ENCODE results near the gene PIGZ. TPM values are rescaled to one million over a fixed set of nuclear protein-coding genes. Genes with fewer than 3 reads are reported as not detected.
A peak's percentile ranks its signal among the peaks of the same experiment; 100 is the strongest.

Gene PIGZ
- total and polyA plus RNA-seq, 2 experiments from 2014 or later, result 3.9 to 7.6 TPM

- no peak for DNase-seq
- H3F3A ChIP-seq (ENCODE audit: insufficient read depth), result no peaks in the 10 kb centered on the region
- in situ Hi-C loops (cut with MboI), result no loop called here
These were observed 38.2 kb upstream of the PIGZ start for GRCh38 chr3:197006860-197007259.

GRCh38 chr3:197006446-197006845 lies 37.8 kb upstream of the PIGZ start:
- no peak overlapping the region for H3K27ac ChIP-seq
- H3K79me2 ChIP-seq (ENCODE audit: insufficient read depth), result no peaks in the 10 kb centered on the region
- no peaks in the 10 kb centered on the region for H3K27me3 ChIP-seq (replicated peaks; ENCODE audit: insufficient read depth)
- DNase-seq, result no peak
- no peak overlapping the region for H2AFZ ChIP-seq
- in situ Hi-C loops (cut with MboI), result no loop called here
- H3F3A ChIP-seq (ENCODE audit: insufficient read depth), result no peaks in the 10 kb centered on the region
- no peak overlapping the region for H3K9ac ChIP-seq
- H3K36me3 ChIP-seq (ENCODE audit: low read depth), result no peaks in the 10 kb centered on the region
- H4K20me1 ChIP-seq (ENCODE audit: insufficient read depth), result no peaks in the 10 kb centered on the region
- no peaks in the 10 kb centered on the region for H3K9me3 ChIP-seq (ENCODE audit: low read depth)
- TF ChIP-seq EZH2 (IDR thresholded peaks at IDR 0.05; ENCODE audit: insufficient read depth, poor library complexity, severe bottlenecking) (no peak), EZH2phosphoT487 (IDR thresholded peaks at IDR 0.05; ENCODE audit: insufficient read depth, low read depth) (no peak)
- no peaks in the 10 kb centered on the region for H3K9me2 ChIP-seq (ENCODE audit: insufficient read depth)
- no peak overlapping the region for H3K4me3 ChIP-seq
- no peak overlapping the region for H3K4me2 ChIP-seq (ENCODE audit: unreplicated experiment)
- H3K4me1 ChIP-seq (ENCODE audit: insufficient read depth), result no peaks in the 10 kb centered on the region
- 84 to 86% methylated on average over 11 of the region's 11 CpGs for WGBS, 2 experiments (ENCODE audit: low coverage in 1 of 2, low lambda C conversion rate in 2 of 2, missing lambda C conversion rate in 2 of 2)

More at GRCh38 chr3:197006860-197007259, 38.2 kb upstream of the PIGZ start:
- H3K9me3 ChIP-seq (ENCODE audit: low read depth), result no peaks in the 10 kb centered on the region
- H3K9ac ChIP-seq, result no peak overlapping the region
- H3K4me2 ChIP-seq (ENCODE audit: unreplicated experiment), result no peak overlapping the region
- H3K27ac ChIP-seq, result no peak overlapping the region
- H3K36me3 ChIP-seq (ENCODE audit: low read depth), result no peaks in the 10 kb centered on the region
- H3K9me2 ChIP-seq (ENCODE audit: insufficient read depth), result no peaks in the 10 kb centered on the region
- no peak for TF ChIP-seq EZH2 (IDR thresholded peaks at IDR 0.05; ENCODE audit: insufficient read depth, poor library complexity, severe bottlenecking)
- TF ChIP-seq EZH2phosphoT487 (IDR thresholded peaks at IDR 0.05; ENCODE audit: insufficient read depth, low read depth), result no peak
- no peaks in the 10 kb centered on the region for H4K20me1 ChIP-seq (ENCODE audit: insufficient read depth)
- no peak overlapping the region for H3K4me3 ChIP-seq
- WGBS, 2 experiments (ENCODE audit: low coverage in 1 of 2, low lambda C conversion rate in 2 of 2, missing lambda C conversion rate in 2 of 2), result 95 to 96% methylated on average over 5 of the region's 5 CpGs
- no peak overlapping the region for H2AFZ ChIP-seq
- H3K27me3 ChIP-seq (replicated peaks; ENCODE audit: insufficient read depth), result no peaks in the 10 kb centered on the region
- no peaks in the 10 kb centered on the region for H3K4me1 ChIP-seq (ENCODE audit: insufficient read depth)
- no peaks in the 10 kb centered on the region for H3K79me2 ChIP-seq (ENCODE audit: insufficient read depth)

DNA sequence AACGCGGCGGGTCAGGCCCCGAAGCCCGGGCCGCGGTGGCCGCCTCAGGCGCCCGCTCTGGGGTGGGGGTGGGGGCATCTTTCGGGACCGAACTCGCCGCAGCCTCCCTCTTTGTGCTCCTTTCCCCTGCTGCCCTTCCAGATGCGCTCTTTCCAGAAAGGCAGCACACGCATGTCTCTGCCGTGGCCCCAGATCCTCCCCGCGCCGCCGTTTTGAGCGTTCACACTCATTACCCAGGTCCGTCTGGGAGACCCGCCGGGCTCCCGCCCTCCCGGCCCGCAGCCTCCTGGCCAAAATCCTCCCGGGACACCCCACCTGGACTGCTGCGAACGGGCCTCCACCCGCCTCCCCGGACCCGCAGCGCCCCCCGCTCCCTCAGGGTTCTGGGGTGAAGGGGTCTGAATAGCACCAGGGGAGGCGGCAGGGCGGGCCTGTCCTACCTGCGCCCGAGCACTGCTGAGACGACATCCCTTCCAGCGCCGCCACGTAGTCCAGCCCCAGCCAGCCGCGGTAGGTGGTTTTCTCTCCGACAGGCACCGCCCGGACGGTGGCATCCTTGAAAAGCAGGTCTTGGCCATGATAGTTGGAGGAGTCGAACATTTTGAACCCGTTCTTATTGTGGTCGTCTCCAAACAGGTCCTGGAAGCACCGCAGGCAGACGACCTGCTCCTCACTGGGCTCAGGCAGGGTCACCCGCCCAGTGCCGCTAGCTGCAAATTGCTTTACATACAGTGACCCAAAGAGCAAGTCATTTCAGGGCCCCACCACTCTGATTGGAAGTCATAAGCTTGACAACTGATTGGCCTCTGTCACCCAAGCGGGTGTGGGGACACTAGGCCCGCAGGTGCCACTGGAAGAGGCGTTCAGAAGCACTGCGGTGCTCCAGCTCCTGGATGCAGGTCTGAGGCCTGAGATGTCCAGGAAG lies 35.1 kb upstream of the PIGZ start:
- TF ChIP-seq EZH2 (IDR thresholded peaks at IDR 0.05; ENCODE audit: insufficient read depth, poor library complexity, severe bottlenecking), result no peak
- TF ChIP-seq EZH2phosphoT487 (IDR thresholded peaks at IDR 0.05; ENCODE audit: insufficient read depth, low read depth), result no peak
- Histone ChIP-seq H3K9me2 (ENCODE audit: insufficient read depth) (no peaks in the 10 kb centered on the region), H3K4me1 (ENCODE audit: insufficient read depth) (no peaks in the 10 kb centered on the region), H3K9me3 (ENCODE audit: low read depth) (no peaks in the 10 kb centered on the region), H3K36me3 (ENCODE audit: low read depth) (no peaks in the 10 kb centered on the region), H3K4me3 (peak overlapping the region; percentile 65), H3K27ac (no peak overlapping the region; the same call in 1 of the 2 replicates), H3K79me2 (ENCODE audit: insufficient read depth) (no peaks in the 10 kb centered on the region), H3K27me3 (replicated peaks; ENCODE audit: insufficient read depth) (no peaks in the 10 kb centered on the region), H2AFZ (peak overlapping the region; percentile 73), H3K4me2 (ENCODE audit: unreplicated experiment) (peak overlapping the region; percentile 65), H4K20me1 (ENCODE audit: insufficient read depth) (no peaks in the 10 kb centered on the region), H3K9ac (peak overlapping the region; percentile 80), H3F3A (ENCODE audit: insufficient read depth) (no peaks in the 10 kb centered on the region)
- in situ Hi-C loops (cut with MboI), result no loop called here
- WGBS, 2 experiments (ENCODE audit: low coverage in 1 of 2, low lambda C conversion rate in 2 of 2, missing lambda C conversion rate in 2 of 2), result 30 to 60% methylated on average over 24 to 61 of the region's 61 CpGs
- no peak for DNase-seq

DNA sequence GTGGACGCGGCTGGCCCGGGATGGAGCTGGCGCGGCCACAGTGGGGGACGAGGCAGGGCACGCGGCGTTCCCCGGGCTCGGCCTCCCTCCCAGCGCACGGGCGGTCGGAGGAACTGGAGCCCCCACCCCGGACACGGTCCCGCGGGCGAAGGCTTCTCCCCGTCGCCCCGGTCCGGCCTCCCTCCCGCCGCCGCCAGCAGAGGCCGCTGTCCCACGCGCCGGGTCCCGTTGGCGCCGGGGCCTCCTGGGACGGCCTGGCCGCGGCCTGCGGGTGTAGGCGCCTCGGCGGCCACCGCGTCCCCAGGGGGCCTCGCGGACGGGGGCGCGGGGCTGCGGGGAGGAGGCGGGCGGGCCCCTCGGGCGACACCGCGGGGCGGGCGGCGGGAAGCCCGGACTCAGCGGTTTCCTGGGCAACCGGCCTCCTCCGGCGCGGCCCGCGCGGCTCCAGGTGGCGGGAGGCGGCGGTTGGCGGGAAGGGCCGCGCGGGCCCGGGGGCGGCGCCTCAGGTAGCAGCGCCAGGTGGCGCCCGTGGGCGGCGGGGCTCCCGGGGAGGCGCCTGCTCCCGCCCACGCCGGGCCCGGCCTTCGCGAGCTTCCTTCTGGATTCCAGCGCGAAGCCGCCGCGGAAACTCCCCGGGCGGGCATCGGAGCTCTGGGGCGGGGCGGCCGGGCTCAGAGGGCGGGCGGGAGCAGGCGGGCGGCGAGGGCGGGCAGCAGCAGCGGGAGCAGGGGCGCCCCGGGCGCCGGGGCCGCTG lies 34.2 kb upstream of the PIGZ start:
- H3K36me3 ChIP-seq (ENCODE audit: low read depth), result no peaks in the 10 kb centered on the region
- peak overlapping the region; percentile 65 for H3K4me3 ChIP-seq
- in situ Hi-C loops (cut with MboI), result no loop called here
- H3K9me2 ChIP-seq (ENCODE audit: insufficient read depth), result no peaks in the 10 kb centered on the region
- no peaks in the 10 kb centered on the region for H3K27me3 ChIP-seq (replicated peaks; ENCODE audit: insufficient read depth)
- no peaks in the 10 kb centered on the region for H3K9me3 ChIP-seq (ENCODE audit: low read depth)
- H3F3A ChIP-seq (ENCODE audit: insufficient read depth), result no peaks in the 10 kb centered on the region
- H3K27ac ChIP-seq, result peak overlapping the region; percentile 38
- no peaks in the 10 kb centered on the region for H4K20me1 ChIP-seq (ENCODE audit: insufficient read depth)
- peak overlapping the region; percentile 88 for H2AFZ ChIP-seq
- peak overlapping the region; percentile 65 for H3K4me2 ChIP-seq (ENCODE audit: unreplicated experiment)
- TF ChIP-seq EZH2 (IDR thresholded peaks at IDR 0.05; ENCODE audit: insufficient read depth, poor library complexity, severe bottlenecking) (no peak), EZH2phosphoT487 (IDR thresholded peaks at IDR 0.05; ENCODE audit: insufficient read depth, low read depth) (no peak)
- WGBS, 2 experiments (ENCODE audit: low coverage in 1 of 2, low lambda C conversion rate in 2 of 2, missing lambda C conversion rate in 2 of 2), result 1% methylated on average over 42 of the region's 113 CpGs; no CpG with 5 or more reads in 1 of the 2 experiments
- peak; percentile 88 for DNase-seq
- H3K9ac ChIP-seq, result peak overlapping the region; percentile 80
- no peaks in the 10 kb centered on the region for H3K79me2 ChIP-seq (ENCODE audit: insufficient read depth)
- H3K4me1 ChIP-seq (ENCODE audit: insufficient read depth), result no peaks in the 10 kb centered on the region

Measured in GM23248 (cell line).